ENCODE results near the gene FASLG.
"Not testable (repeated sequence)": the region's sequence is repeated elsewhere in the genome, so short reads cannot be mapped to it uniquely, and the experiment has no call there.

Gene FASLG

GRCh38 chr1:172682812-172683211 lies 23.9 kb downstream of the FASLG start:
- Mint-ChIP-seq H3K4me3 (no peak overlapping the region), H3K9me3 (ENCODE audit: low read depth) (peaks cover 4% of the 10 kb centered on the region), H3K27me3 (peaks cover 14% of the 10 kb centered on the region), H3K4me1 (ENCODE audit: low read depth) (peaks cover 26% of the 10 kb centered on the region), H3K36me3 (peaks cover 7% of the 10 kb centered on the region), H3K27ac (no peak overlapping the region)

GRCh38 chr1:172686143-172686542 lies 27.2 kb downstream of the FASLG start:
- no peak overlapping the region for H3K4me3 Mint-ChIP-seq

GRCh38 chr1:172688428-172689085 lies 29.7 kb downstream of the FASLG start:
- H3K36me3 Mint-ChIP-seq; H3K27ac Mint-ChIP-seq; H3K4me3 Mint-ChIP-seq; H3K4me1 Mint-ChIP-seq (ENCODE audit: low read depth); H3K9me3 Mint-ChIP-seq (ENCODE audit: low read depth); H3K27me3 Mint-ChIP-seq: not testable (repeated sequence)

More at GRCh38 chr1:172686143-172686542, 27.2 kb downstream of the FASLG start:
- Mint-ChIP-seq H3K9me3 (ENCODE audit: low read depth) (peaks cover 4% of the 10 kb centered on the region), H3K36me3 (peaks cover 7% of the 10 kb centered on the region), H3K27me3 (peaks cover 8% of the 10 kb centered on the region), H3K4me1 (ENCODE audit: low read depth) (peaks cover 9% of the 10 kb centered on the region), H3K27ac (no peak overlapping the region)

- not testable (repeated sequence) for H3K27me3 Mint-ChIP-seq; H3K9me3 Mint-ChIP-seq (ENCODE audit: low read depth); H3K36me3 Mint-ChIP-seq; H3K4me1 Mint-ChIP-seq (ENCODE audit: low read depth); H3K27ac Mint-ChIP-seq; H3K4me3 Mint-ChIP-seq
Observed at GRCh38 chr1:172690925-172691324, 32.0 kb downstream of the FASLG start.

GRCh38 chr1:172697534-172698002 lies 38.7 kb downstream of the FASLG start:
- Mint-ChIP-seq H3K4me1 (ENCODE audit: low read depth) (peaks cover 6% of the 10 kb centered on the region), H3K27me3 (no peaks in the 10 kb centered on the region), H3K9me3 (ENCODE audit: low read depth) (no peaks in the 10 kb centered on the region), H3K27ac (peak overlapping the region; percentile 97), H3K4me3 (peak overlapping the region; percentile 87), H3K36me3 (no peaks in the 10 kb centered on the region)

GRCh38 chr1:172698224-172698623 lies 39.3 kb downstream of the FASLG start:
- peaks cover 6% of the 10 kb centered on the region for H3K4me1 Mint-ChIP-seq (ENCODE audit: low read depth)
- peak overlapping the region; percentile 87 for H3K4me3 Mint-ChIP-seq

GRCh38 chr1:172699111-172699510 lies 40.2 kb downstream of the FASLG start:
- Mint-ChIP-seq H3K27ac (peak overlapping the region; percentile 97), H3K27me3 (no peaks in the 10 kb centered on the region), H3K4me3 (peak overlapping the region; percentile 87), H3K4me1 (ENCODE audit: low read depth) (peaks cover 6% of the 10 kb centered on the region), H3K9me3 (ENCODE audit: low read depth) (no peaks in the 10 kb centered on the region), H3K36me3 (no peaks in the 10 kb centered on the region)

More at GRCh38 chr1:172698224-172698623, 39.3 kb downstream of the FASLG start:
- Mint-ChIP-seq H3K36me3 (no peaks in the 10 kb centered on the region), H3K27ac (peak overlapping the region; percentile 97), H3K27me3 (no peaks in the 10 kb centered on the region), H3K9me3 (ENCODE audit: low read depth) (no peaks in the 10 kb centered on the region)

- Mint-ChIP-seq H3K4me3 (peak overlapping the region; percentile 87), H3K9me3 (ENCODE audit: low read depth) (no peaks in the 10 kb centered on the region), H3K4me1 (ENCODE audit: low read depth) (peaks cover 6% of the 10 kb centered on the region), H3K36me3 (peaks cover under 1% of the 10 kb centered on the region), H3K27me3 (no peaks in the 10 kb centered on the region), H3K27ac (peak overlapping the region; percentile 97)
Observed at GRCh38 chr1:172699695-172700227, 40.9 kb downstream of the FASLG start.

GRCh38 chr1:172700556-172700955 lies 41.7 kb downstream of the FASLG start:
- Mint-ChIP-seq H3K4me1 (ENCODE audit: low read depth) (peaks cover 3% of the 10 kb centered on the region), H3K27me3 (no peaks in the 10 kb centered on the region), H3K27ac (no peak overlapping the region), H3K36me3 (peaks cover 3% of the 10 kb centered on the region), H3K9me3 (ENCODE audit: low read depth) (no peaks in the 10 kb centered on the region), H3K4me3 (peak overlapping the region; percentile 28)

- H3K36me3 Mint-ChIP-seq = peaks cover 3% of the 10 kb centered on the region
- H3K4me3 Mint-ChIP-seq = peak overlapping the region; percentile 50
- peaks cover 31% of the 10 kb centered on the region for H3K4me1 Mint-ChIP-seq (ENCODE audit: low read depth)
- peak overlapping the region; percentile 82 for H3K27ac Mint-ChIP-seq
- no peaks in the 10 kb centered on the region for H3K27me3 Mint-ChIP-seq
- H3K9me3 Mint-ChIP-seq (ENCODE audit: low read depth) = no peaks in the 10 kb centered on the region
Observed at GRCh38 chr1:172704001-172704400, 45.1 kb downstream of the FASLG start.

GRCh38 chr1:172704420-172705210 lies 45.7 kb downstream of the FASLG start:
- Mint-ChIP-seq H3K4me3 (peak overlapping the region; percentile 50), H3K27ac (peak overlapping the region; percentile 82)

GRCh38 chr1:172708452-172708851 lies 49.5 kb downstream of the FASLG start:
- Mint-ChIP-seq H3K27ac (peak overlapping the region; percentile 87), H3K27me3 (no peaks in the 10 kb centered on the region), H3K4me1 (ENCODE audit: low read depth) (peaks cover 54% of the 10 kb centered on the region), H3K9me3 (ENCODE audit: low read depth) (no peaks in the 10 kb centered on the region), H3K36me3 (peaks cover 3% of the 10 kb centered on the region), H3K4me3 (peak overlapping the region; percentile 58)

More at GRCh38 chr1:172704420-172705210, 45.7 kb downstream of the FASLG start:
- H3K4me1 Mint-ChIP-seq (ENCODE audit: low read depth) = peaks cover 37% of the 10 kb centered on the region
- no peaks in the 10 kb centered on the region for H3K9me3 Mint-ChIP-seq (ENCODE audit: low read depth)
- H3K36me3 Mint-ChIP-seq = peaks cover 3% of the 10 kb centered on the region
- H3K27me3 Mint-ChIP-seq = no peaks in the 10 kb centered on the region

GRCh38 chr1:172711558-172711957 lies 52.7 kb downstream of the FASLG start:
- peaks cover 61% of the 10 kb centered on the region for H3K4me1 Mint-ChIP-seq (ENCODE audit: low read depth)
- H3K27ac Mint-ChIP-seq = peak overlapping the region; percentile 58
- no peaks in the 10 kb centered on the region for H3K36me3 Mint-ChIP-seq
- no peaks in the 10 kb centered on the region for H3K27me3 Mint-ChIP-seq
- H3K4me3 Mint-ChIP-seq = peak overlapping the region; percentile 8
- H3K9me3 Mint-ChIP-seq (ENCODE audit: low read depth) = no peaks in the 10 kb centered on the region

- H3K27ac Mint-ChIP-seq = no peak overlapping the region
Observed at GRCh38 chr1:172713466-172713865, 54.6 kb downstream of the FASLG start.

More at GRCh38 chr1:172713466-172713865, 54.6 kb downstream of the FASLG start:
- Mint-ChIP-seq H3K9me3 (ENCODE audit: low read depth) (no peaks in the 10 kb centered on the region), H3K36me3 (no peaks in the 10 kb centered on the region), H3K4me3 (no peak overlapping the region), H3K4me1 (ENCODE audit: low read depth) (peaks cover 51% of the 10 kb centered on the region), H3K27me3 (no peaks in the 10 kb centered on the region)
